SKM-1 treated with dmso at 0.1 percent for 144 hours (cell line): ENCODE results near the gene NR2F1-AS1.

Experiments
- DNase-seq: peaks from one replicate; lab custom pipeline; 2025; ENCODE audit not compliant: unreplicated experiment; lab: John Stamatoyannopoulos, UW

NR2F1-AS1 gene

DNA sequence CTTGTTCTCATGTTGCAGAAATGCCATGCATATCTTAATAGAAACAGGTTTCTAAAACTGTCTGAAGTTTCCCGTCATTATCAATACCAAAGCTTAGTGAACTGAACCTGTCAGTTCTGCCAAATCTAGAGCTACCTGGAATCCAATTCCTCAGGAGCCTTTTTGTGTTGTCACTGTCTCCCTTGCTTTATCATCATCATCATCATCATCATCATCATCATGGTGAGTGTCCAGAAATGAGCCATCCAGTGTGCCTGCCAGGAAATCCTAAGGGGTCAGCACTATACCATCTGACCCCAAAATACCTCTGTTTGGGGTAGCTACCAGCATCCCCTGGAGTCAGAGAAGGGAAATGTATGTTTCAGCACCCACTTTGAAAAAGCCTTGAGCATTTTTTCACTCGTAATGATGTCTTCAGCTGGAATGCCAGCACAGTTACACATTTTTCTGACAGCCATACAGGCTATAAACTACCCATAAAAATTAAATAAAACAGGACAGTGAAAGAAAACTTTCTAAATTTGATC lies 150.3 kb downstream of the NR2F1-AS1 start:
- DNase-seq = no peak

DNA sequence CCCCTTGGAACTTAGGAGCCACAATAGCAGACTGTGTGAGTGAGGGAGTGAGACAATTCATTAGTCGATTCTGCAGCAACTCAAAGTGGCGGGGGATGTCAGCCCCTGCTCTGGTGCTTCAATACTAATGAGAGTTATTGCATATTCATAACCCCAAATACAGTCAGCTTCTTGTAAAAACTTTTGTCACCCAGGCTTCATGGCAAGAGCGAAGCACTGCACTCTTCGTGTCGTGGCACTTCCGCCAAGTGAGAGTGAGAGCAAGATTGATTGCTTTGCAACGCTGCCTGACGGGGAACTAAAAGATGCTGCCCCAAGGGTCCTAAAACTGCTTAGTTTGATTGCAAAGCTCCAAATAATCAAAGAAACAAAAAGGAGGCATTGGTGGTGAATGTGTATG lies 150.9 kb downstream of the NR2F1-AS1 start:
- DNase-seq = no peak

DNA sequence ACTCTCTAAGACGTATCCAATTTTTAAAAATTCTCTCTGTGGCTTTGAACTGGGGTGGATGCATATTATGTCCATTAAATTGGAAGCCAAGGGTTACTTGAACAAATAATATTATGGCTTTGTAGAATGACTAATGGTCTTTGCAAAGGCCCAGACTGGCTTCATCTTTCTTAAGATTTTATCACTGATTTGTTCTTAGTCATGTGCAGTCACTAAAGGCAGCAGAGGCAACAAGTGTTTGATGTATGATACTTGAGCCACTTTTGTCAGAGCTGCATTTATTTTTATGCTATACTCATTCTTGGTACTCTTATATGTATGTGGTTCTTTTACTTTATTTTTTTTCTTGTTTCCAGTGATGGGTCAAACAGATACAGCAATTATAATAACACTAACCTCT lies 152.2 kb downstream of the NR2F1-AS1 start:
- DNase-seq = no peak

DNA sequence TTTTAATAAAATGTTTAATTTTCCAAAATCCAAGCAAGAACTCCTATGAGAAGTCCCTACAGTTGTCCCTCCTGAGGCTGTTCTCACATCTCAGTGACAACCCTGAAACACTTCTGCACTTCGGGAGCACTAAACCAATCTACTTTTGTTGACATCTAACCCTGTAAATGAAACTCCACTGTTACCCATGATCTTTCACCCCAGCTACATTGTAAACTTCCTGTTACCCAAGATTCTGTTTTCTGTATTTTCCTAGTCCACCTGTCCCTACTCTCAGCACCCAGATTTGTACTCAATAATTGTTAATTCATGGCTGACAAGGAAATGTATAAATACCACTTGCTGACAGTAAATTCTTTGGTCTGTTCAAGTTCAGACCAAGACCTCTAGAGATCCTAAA lies 153.7 kb downstream of the NR2F1-AS1 start:
- DNase-seq = no peak

DNA sequence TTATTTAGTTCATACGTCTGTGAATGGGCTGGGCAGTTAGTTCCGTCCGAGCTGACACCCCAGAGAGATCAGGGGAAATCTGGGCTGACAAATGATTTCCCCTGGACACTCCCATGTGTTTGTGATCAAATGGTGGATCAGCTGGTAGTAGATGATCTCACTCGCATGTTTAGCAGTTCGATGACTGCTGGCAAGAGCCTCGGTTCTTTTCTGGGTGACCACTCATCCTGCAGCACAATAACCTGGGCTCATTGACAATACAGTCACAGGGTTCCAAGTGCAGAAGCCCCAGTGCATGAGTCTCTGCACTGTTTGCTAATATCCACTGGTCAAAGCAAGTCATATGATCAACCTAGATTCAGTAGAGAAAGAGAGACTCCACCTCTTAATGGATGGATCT lies 155.9 kb downstream of the NR2F1-AS1 start:
- DNase-seq = no peak

DNA sequence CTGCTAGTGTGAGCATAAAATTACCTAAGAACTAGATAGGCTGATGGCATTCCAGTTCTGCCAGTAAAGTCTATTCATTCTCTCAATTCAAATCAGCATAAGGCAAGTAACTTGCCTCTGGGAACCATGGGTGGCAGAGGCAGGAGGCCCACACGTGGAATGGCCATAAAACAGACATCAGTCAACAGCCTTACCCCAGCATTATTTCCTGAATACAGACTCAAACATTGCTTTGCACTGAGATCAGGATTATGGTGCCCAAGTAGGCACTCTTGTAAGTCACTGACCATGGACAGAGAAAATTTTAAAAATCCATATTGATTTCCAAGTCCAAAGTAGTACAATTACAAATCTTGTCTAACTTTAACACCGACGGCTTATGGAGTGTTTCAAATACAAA lies 157.7 kb downstream of the NR2F1-AS1 start:
- DNase-seq = no peak

DNA sequence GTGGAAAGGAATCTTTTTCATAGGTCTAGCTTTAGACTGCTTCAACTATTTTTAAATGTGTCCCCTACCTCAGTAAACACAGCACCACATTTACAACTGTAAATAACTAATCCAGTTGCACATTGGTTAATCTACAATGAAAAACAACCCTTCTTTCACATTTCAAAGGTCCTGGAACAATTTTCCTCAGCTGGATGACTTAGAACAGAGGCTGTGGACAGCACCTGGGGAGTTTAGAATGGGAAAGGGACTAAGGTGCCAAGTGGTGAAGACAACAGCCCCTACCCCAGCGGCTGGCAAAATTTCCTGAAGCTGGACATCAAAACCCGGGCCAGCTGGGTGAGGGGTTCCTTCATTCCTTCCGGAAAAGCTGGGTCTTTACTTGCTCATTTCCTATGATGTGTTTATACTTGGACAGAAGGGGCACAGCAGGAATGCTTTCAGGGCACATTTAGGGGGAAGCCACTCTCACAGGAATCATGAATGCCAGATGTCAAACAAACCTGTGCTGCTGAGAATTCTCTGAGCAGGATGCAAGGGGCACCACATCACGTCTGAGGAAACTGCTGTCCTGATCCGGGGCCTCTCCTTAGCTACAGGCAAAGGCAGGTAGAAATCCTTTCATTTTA lies 158.3 kb downstream of the NR2F1-AS1 start:
- no peak for DNase-seq

DNA sequence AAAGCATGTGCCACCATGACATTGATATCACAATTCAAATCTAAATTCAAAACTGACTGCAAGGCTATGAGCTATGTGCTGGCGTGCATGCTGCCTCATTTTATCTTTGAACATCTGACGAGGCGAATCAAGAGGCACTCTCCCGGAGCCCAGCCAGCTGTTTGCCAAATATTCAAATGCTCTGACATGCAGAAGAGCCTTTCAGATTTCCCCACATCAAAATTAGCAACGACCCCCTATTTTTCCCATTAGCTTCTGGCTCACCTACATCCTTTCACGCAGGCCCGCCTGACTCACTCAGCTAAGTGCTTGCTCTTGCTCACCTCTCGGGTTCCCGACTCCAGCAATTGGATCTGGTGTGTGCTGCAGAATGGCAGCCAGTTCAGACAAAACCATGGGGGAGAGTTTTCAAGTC lies 159.0 kb downstream of the NR2F1-AS1 start:
- no peak for DNase-seq

DNA sequence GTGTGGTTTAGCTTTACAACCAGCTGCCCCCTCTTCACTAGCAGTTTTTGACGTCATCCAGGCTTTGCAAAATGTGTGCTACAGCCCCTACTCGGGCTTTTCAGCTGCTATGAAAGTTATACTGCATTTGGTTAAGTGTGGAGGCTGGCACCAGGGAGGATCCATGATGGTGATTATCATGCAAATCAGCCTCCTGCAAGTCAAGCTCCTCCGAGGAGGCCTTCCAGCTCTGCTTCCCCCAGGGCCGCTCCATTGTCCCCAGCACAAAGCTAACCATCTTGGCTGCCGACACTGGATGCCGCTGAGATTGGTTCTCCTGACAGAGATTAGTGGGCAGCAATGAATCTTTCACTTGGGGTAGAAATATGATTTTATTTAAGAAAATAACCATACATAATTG lies 159.6 kb downstream of the NR2F1-AS1 start:
- DNase-seq = no peak

DNA sequence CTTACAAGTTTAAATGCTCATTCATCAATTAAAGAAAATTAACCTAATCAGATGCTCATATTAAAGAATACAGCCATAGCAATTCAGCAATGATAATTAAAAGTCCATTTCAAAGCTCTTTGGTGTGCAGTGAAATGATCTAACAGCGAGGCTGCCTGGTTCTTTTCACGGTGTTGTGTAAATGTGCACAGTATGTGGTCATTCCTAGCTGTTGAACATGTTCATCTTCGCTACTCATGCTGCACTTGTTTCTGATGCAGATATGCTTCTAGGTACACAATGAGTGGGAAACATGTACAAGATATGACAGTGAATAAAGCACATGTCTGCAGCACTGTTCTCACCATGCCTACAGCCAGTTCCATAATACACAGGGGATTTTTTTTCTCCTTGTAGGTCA lies 163.5 kb downstream of the NR2F1-AS1 start:
- no peak for DNase-seq

DNA sequence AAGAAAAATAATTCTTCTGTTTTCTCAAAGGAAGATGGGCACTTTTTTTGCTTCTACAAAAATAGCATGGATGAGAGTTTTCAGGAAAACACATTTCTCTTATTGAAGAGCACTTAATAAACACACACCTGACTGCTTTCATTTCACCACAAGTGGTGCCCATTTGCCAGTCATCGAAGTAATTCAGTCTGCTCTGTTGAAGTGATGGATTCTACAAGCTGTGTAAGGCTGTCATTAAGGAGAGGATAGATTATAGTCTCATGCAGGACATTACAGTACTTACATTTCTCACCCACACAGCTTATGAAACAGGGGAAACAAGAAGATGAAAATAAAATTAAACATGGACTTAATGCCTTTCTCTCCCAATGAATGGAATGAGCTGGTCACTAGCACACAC lies 165.2 kb downstream of the NR2F1-AS1 start:
- DNase-seq = no peak

DNA sequence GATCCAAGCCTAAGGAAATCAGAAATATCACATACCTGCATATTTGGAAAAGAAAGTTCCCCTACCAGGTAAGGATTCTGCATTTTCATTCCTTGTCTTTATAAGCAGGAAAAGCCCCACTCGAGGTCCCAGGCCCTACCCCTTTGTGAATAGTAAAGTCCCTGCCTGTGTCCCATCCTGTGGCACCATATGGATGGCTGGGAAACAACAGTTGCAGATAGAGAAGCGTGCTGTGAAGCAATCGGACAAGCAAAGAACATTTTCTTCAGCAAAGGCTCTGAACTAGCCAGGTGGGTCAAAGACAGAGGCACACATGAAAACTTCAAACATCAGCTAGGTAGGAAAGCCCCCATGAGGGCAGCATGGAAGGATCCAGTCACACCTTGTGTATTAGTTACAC lies 169.3 kb downstream of the NR2F1-AS1 start:
- no peak for DNase-seq

DNA sequence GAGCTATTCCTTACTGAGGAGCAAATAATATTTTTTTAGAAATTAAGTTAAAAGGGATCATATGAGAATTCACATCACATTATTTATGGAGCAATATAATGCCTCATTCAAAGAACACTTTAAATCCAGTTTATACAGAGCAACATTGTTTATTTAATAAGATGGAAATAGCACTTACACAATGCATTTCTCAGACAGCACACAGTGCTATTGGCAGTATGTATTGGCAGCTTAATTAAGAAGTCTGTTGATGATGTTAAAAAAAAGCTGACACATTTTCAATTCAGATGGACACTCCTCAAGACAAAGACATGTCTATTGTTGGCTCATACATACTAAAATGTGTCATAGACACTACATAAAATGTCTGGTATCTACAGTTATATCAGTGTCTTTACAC lies 171.3 kb downstream of the NR2F1-AS1 start:
- no peak for DNase-seq

DNA sequence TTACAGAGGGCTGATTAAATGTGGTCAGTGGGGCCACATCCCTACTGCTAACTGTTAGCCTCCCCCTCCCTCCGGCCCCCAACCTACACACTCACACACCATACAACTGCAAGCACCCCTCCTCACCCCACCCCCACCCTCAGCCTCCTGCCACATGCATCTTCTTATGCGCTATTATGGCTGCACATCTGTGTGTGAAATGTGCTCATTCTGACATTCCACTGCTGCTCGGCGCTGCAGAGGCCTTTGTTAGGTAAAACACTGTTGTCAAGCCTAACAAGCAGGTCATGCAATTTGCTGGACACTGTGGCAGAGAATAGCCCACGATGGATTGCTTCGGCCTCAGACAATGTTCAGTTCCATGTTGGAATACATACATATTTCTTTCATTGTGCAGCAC lies 173.6 kb downstream of the NR2F1-AS1 start:
- no peak for DNase-seq

DNA sequence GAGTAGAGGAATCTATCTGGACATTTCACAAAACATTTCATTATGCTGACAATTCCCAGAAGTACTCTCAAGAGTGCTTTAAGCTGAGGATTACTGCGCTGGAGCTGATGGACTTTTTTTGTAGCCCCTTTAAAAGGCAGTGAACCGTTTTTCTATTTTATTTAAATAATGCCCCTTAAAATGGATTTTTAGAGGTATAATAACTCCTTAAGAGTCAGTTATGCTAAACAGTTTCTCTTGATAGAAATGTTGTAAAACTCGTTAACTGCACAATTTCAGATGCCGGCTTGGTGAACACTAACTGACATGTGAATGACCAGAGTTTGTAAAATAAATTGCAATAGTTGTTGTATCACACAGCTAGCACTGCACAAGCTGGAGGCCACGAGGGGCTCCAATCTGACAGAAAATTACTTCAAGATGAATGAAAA lies 174.0 kb downstream of the NR2F1-AS1 start:
- DNase-seq = no peak

DNA sequence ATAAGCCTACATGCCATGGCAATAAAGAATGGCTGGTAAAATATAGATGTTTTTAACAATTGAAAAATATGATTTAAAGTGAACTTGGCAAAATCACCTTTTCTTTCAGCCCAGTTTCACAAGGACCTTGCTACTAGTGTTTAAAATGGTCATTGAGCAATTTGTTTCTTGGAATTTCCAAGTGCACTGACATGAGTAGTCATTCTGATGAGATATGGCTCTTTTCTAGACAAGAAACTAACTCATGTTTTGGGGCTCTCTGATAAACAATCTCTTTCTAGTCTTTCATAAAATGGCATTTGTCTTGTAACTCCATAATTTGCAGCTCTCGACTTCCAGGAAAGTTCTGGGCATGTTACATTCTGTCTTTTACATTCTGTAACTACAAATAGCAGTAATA lies 176.8 kb downstream of the NR2F1-AS1 start:
- no peak for DNase-seq

DNA sequence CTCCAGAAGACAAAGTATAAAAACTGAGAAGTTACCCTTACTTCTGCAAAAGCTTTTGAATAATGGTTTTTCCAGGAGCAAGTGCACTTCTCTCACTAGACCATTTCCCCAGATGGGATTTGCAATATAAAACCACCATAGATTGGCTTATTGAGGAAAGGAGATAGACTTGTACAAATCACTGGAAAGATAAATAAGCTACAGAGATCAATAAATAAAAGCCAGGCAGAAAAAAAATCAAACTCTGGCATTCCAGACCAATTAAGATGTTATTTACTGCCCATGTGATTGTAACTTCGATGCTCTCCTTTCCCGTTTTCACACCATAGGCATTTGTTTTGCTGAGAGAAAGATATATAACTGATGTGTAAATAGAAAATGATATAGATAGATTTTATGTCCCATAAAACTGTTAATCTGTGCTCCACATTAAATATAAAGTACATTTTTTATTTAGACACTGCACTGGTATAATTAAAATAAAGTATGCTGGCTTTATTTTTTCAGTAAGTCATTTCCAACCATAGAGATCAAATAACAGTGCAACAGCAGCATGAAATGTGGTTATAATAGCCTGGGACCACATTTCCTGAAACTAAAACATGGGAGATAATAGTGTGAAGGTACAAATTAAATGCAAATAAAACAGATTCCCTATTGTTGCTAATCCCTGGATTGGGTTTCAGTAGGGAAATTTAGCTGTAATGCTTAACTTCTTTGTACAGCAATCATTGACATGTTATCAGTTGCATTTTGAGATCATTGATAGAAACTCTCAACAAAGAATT lies 177.7 kb downstream of the NR2F1-AS1 start:
- no peak for DNase-seq

DNA sequence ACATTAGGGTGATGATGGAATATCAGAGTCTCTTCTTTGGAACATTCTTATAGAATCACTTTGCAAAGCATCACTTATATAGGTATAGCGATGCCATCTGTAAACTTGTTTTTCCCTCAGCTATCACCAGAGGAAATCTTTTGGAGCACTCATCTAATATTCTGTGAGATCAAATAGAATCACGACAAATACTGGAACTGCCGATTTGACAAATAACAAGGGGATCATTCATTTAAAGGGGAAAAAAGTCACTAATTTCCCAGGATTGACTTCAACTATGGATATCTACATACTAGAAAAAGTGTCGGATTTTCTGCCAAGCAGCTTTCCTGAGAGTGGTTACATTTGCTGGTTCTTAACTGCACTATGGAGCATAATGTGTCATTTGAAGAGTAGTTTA lies 178.6 kb downstream of the NR2F1-AS1 start:
- DNase-seq = no peak

DNA sequence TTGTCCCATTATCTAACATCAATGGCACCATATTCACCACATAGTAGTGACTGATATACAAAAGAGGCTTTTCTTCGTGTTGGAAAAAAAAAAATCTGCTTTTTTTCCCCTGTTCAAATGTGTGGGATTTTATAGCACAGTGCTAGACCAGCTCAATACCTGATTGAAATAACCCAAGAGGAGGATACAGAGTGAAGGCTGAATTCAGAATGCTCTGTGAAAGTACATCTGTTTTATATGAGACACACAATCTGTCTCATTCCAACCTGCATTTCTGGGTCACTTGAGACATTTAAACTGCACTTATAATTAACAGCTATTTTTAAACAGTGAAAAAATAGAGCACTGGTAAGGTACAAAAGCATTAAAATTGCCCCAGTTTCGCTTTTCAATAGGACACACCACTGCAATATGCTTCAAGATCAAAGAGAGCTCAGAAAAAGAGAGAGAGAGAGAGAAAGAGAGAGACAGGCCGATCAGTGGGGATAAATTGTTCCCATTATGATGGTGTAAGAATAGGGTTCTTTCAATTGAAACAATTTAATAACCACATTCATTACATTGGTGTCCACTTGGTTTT lies 179.3 kb downstream of the NR2F1-AS1 start:
- no peak for DNase-seq

DNA sequence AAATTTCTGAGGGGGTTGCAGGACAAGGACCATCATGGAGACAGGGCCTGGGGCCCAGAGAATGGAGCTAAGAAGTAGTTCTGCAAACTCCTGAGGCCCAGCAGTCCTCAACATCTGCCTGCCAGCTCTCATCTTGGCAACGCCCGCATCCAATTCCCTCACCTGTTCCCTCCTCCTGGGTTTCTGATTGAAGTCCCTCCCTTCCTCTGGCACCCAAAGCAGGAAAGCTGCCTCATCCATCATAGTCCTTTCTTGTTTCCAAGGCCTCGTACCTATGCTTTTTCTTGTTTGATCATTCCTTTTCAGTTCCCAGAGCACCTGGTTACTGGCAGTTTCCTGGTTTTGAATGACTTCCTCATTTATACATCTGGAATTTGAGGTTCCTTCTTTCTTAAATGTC lies 181.3 kb downstream of the NR2F1-AS1 start:
- no peak for DNase-seq

DNA sequence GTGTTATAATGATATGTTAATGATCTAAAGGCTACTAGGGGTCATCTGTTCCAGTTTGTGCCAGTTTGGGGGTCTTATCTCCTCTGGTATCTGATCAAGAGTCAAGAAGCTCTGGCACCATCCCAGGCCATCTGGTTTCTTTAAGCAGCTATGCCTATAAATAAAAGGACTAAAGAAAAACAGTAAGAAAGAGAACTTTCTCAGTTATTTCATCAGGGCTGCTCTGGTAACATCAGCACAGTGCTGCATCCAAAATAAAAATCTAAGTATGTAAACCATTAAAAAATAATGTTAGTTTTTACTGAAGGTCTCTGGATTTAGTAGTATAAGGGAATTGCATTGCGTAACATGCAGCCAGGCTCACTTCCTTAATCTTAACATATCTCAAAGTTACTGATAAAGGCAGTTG lies 185.0 kb downstream of the NR2F1-AS1 start:
- DNase-seq = peak; percentile 18

DNA sequence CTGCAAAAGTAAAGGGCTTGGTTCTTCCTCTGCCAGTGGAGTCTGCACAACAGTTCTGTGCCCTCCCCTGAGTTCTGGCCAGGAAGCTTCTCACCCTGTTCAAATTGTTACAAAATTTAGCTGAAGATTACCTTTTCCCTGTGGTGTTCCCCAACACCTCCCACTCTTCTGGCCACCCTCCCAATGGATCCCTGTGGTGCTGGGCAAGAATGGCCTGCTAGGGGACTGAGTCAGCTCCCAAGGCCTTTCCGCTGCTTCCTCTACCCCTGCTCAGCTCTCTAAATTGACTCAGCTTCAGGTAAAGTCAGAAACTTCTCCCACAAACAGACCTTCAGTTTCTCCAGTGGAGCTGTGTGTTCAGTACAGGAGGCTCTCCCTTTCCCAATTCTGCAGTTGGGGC lies 186.0 kb downstream of the NR2F1-AS1 start:
- DNase-seq = no peak
